Measurements from ENCODE around the gene EFNB2. TPM values are rescaled to one million over a fixed set of nuclear protein-coding genes. Genes with fewer than 3 reads are reported as not detected.

EFNB2 gene
- total and polyA plus RNA-seq, 4 donors, result 2.6 to 6.1 (median 3.4) TPM

GRCh38 chr13:106481919-106482318 lies 53.5 kb downstream of the EFNB2 start:
- TF ChIP-seq RAD21 (IDR thresholded peaks at IDR 0.05) (no peak), FOXA1 (IDR thresholded peaks at IDR 0.05) (no peak), FOXA2 (IDR thresholded peaks at IDR 0.05) (no peak), SP1 (IDR thresholded peaks at IDR 0.05) (no peak), RXRA (IDR thresholded peaks at IDR 0.05) (no peak), GABPA (IDR thresholded peaks at IDR 0.05 in 1 of 2, conservative IDR thresholded peaks at IDR 0.05 in 1 of 2) (no peak), JUND (IDR thresholded peaks at IDR 0.05) (no peak), ZBTB33 (IDR thresholded peaks at IDR 0.05) (no peak), YY1 (IDR thresholded peaks at IDR 0.05) (no peak)
- TF ChIP-seq, protein P1, sequence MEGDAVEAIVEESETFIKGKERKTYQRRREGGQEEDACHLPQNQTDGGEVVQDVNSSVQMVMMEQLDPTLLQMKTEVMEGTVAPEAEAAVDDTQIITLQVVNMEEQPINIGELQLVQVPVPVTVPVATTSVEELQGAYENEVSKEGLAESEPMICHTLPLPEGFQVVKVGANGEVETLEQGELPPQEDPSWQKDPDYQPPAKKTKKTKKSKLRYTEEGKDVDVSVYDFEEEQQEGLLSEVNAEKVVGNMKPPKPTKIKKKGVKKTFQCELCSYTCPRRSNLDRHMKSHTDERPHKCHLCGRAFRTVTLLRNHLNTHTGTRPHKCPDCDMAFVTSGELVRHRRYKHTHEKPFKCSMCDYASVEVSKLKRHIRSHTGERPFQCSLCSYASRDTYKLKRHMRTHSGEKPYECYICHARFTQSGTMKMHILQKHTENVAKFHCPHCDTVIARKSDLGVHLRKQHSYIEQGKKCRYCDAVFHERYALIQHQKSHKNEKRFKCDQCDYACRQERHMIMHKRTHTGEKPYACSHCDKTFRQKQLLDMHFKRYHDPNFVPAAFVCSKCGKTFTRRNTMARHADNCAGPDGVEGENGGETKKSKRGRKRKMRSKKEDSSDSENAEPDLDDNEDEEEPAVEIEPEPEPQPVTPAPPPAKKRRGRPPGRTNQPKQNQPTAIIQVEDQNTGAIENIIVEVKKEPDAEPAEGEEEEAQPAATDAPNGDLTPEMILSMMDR (IDR thresholded peaks at IDR 0.05; ENCODE audit: low read depth, low read length, missing input control), result no peak
- TF ChIP-seq, protein P2, sequence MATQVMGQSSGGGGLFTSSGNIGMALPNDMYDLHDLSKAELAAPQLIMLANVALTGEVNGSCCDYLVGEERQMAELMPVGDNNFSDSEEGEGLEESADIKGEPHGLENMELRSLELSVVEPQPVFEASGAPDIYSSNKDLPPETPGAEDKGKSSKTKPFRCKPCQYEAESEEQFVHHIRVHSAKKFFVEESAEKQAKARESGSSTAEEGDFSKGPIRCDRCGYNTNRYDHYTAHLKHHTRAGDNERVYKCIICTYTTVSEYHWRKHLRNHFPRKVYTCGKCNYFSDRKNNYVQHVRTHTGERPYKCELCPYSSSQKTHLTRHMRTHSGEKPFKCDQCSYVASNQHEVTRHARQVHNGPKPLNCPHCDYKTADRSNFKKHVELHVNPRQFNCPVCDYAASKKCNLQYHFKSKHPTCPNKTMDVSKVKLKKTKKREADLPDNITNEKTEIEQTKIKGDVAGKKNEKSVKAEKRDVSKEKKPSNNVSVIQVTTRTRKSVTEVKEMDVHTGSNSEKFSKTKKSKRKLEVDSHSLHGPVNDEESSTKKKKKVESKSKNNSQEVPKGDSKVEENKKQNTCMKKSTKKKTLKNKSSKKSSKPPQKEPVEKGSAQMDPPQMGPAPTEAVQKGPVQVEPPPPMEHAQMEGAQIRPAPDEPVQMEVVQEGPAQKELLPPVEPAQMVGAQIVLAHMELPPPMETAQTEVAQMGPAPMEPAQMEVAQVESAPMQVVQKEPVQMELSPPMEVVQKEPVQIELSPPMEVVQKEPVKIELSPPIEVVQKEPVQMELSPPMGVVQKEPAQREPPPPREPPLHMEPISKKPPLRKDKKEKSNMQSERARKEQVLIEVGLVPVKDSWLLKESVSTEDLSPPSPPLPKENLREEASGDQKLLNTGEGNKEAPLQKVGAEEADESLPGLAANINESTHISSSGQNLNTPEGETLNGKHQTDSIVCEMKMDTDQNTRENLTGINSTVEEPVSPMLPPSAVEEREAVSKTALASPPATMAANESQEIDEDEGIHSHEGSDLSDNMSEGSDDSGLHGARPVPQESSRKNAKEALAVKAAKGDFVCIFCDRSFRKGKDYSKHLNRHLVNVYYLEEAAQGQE (IDR thresholded peaks at IDR 0.05), result no peak
- H3K9me3 ChIP-seq (ENCODE audit: control insufficient read depth in 4 of 4, low read length in 3 of 4), result peaks cover 0 to 3% (median 0%) of the 10 kb centered on the region in 4 donors
- no peaks in the 10 kb centered on the region for H3K36me3 ChIP-seq (ENCODE audit: control insufficient read depth in 4 of 4, insufficient read depth in 3 of 4, low read depth in 1 of 4, low read length in 3 of 4)
- 74% methylated on average over 4 of the region's 4 CpGs for WGBS
- H3K4me1 ChIP-seq (ENCODE audit: control insufficient read depth in 4 of 4, insufficient read depth in 4 of 4, low read length in 3 of 4), result no peaks in the 10 kb centered on the region
- no peak for DNase-seq (ENCODE audit: low spot score)
- no peak overlapping the region for H3K27ac ChIP-seq (ENCODE audit: low read depth in 1 of 2, low read length in 2 of 2)
- H3K4me3 ChIP-seq (ENCODE audit: low read depth in 1 of 3, low read length in 3 of 3), result no peak overlapping the region
- H3K9ac ChIP-seq (ENCODE audit: low read depth in 1 of 2, low read length in 2 of 2), result no peak overlapping the region
- H3K27me3 ChIP-seq (ENCODE audit: control insufficient read depth in 4 of 4, insufficient read depth in 4 of 4, low read length in 3 of 4), result peaks cover 0 to 3% (median 0%) of the 10 kb centered on the region in 4 donors

GRCh38 chr13:106480351-106480910 lies 55.0 kb downstream of the EFNB2 start:
- TF ChIP-seq YY1 (IDR thresholded peaks at IDR 0.05), result no peak
- TF ChIP-seq SP1 (IDR thresholded peaks at IDR 0.05), result no peak
- no peak for TF ChIP-seq MAX (IDR thresholded peaks at IDR 0.05)
- TF ChIP-seq JUND (IDR thresholded peaks at IDR 0.05), result no peak
- TF ChIP-seq, protein P2 (IDR thresholded peaks at IDR 0.05), result no peak
- TF ChIP-seq TAF1 (conservative IDR thresholded peaks at IDR 0.05), result no peak
- TF ChIP-seq HNF4A (conservative IDR thresholded peaks at IDR 0.05), result no peak
- Histone ChIP-seq H3K27ac (ENCODE audit: low read depth in 1 of 2, low read length in 2 of 2) (no peak overlapping the region), H3K36me3 (ENCODE audit: control insufficient read depth in 4 of 4, insufficient read depth in 3 of 4, low read depth in 1 of 4, low read length in 3 of 4) (no peaks in the 10 kb centered on the region), H3K9ac (ENCODE audit: low read depth in 1 of 2, low read length in 2 of 2) (no peak overlapping the region), H3K4me1 (ENCODE audit: control insufficient read depth in 4 of 4, insufficient read depth in 4 of 4, low read length in 3 of 4) (no peaks in the 10 kb centered on the region), H3K4me3 (ENCODE audit: low read depth in 1 of 3, low read length in 3 of 3) (no peak overlapping the region), H3K27me3 (ENCODE audit: control insufficient read depth in 4 of 4, insufficient read depth in 4 of 4, low read length in 3 of 4) (peaks cover 0 to 3% (median 0%) of the 10 kb centered on the region in 4 donors), H3K9me3 (ENCODE audit: control insufficient read depth in 4 of 4, low read length in 3 of 4) (peaks cover 0 to 3% (median 0%) of the 10 kb centered on the region in 4 donors)
- no peak for DNase-seq (ENCODE audit: low spot score)
- WGBS, result 63% methylated on average over 5 of the region's 5 CpGs

All from liver (tissue), 9 donors.